Cortex of kidney (tissue), 1 donor: Measurements from ENCODE around the gene ZNF511.
"Not testable (repeated sequence)": the region's sequence is repeated elsewhere in the genome, so short reads cannot be mapped to it uniquely, and the experiment has no call there.

ENCODE experiments used
- DNase-seq: peaks from one replicate; lab custom pipeline; 2025; lab: John Stamatoyannopoulos, UW

Gene ZNF511, protein sequence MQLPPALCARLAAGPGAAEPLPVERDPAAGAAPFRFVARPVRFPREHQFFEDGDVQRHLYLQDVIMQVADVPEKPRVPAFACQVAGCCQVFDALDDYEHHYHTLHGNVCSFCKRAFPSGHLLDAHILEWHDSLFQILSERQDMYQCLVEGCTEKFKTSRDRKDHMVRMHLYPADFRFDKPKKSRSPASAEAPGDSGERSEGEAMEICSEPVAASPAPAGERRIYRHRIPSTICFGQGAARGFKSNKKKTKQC

DNA sequence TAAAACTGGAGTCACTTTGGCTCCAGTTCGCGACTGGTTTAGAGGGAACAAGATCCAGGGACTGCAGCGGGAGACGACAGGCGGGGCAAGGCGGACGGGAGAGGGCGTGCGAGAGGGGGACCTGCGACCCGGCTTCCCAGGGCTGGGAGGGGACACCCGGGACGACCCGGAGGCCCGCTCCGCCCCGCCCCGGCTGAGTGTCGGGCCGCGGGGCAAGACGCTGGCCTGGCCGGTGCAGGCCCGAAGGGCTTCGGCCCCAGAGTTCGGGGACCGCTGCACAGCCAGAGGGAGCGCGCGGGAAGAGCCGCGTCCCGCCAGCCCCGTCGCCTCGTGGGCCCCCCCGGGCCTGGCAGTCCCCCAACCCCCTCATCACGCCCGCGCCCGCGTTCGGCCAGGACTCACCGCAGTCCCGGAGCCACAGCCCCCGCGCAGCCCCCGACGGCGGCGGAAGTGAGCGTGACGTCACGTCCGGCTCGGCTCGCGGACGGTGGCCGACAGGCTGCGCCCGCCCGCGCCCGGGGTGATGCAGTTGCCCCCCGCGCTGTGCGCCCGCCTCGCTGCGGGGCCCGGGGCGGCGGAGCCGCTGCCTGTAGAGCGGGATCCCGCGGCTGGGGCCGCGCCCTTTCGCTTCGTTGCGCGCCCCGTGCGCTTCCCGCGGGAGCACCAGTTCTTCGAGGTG lies at the start of gene ZNF511, which contains the start of gene TUBGCP2:
ZNF511 (plus strand) TSS at position 494 of the 679 bp plus-strand sequence; CDS start at position 524, 30 bp downstream.
TUBGCP2 (minus strand) TSS at position 452 of the 679 bp plus-strand sequence. CDS start 5,931 bp downstream, outside the sequence.
- no peak for DNase-seq

DNA sequence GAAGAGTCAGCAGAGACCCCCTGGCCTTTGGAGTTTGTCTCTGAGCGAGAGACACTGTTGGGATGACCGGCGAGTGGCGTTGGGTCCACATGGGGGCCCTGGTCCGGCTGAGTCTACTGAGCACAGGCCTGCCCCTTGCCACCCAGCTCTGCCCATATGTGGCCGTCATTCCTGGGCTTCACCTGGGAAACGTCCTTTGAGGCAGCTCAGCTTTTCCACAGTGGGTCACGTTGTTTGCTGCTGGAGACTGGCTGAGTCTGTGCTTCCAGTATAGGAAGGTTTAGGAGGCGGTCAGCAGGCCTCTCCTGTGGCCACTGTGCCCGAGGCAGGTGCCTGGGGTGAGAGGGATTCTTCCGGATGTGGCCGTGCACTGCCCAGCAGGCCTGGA lies 49.1 kb upstream of the ZNF511 start:
- no peak for DNase-seq

DNA sequence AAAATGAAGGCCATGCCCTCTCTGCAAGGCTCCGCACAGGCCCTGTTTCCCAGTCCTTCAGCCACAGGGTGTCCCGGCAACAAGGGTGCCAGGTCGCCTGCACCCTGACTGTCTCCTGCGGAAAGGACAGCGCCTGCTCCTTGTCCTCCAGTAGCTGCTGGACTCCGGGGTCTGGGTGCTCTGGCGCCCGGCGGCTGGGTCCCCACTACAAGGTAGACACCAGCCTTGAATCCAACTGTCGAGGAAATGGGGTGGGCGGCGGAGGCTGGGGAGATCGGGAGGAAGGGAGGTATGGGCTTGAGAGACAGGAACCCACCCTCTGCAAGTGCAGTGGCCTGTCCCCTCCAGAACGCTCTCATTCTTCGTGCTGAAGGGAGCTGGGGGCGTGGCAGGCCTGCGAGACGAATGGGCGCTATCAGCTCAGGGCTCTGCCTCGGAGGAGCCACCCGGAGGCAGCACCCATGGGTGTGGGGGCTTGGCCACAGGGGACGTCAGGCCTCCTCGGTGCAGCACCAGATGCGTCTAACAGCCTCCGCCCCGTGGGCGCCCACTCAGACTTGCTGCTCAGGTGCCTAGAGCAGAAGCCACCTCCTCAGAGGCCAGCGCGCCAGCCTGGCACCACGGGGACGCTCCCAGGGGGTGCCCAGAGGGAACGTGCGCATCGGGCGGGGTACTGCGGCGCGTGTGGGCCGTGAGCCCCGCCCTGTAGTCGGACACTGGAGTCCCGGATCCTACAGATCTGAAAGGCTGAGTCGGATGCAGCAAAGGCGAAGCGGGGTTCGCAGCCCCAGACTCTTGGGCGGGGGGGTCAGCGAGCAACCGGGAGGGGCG lies 47.6 kb upstream of the ZNF511 start:
- DNase-seq, result no peak

DNA sequence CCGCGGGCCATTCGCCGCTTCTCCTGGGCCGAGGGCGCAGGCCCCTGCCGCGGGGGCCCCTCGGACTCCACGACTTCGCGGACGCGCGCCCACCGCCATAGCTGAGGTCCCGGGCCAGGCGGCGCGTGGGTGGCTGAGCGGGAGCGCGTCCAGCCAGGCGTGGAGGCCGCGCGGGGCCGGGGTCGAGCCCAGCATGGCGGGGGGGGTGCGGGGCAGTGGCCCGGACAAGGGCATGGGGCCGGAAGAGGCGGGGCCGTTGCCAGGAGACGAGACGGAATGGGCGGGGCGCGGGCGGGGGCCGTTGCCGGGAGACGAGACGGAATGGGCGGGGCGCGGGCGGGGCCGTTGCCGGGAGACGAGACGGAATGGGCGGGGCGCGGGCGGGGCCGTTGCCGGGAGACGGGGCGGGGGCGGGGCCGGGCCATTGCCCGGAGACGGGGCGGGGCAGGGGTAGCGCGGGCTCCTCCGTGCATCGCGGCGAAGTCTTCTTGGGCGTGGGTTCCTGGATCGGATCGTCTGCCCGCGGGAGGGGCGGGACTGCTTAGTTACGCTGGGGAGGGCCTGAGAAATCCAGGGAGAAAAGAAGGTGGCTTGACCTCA lies 46.9 kb upstream of the ZNF511 start:
- DNase-seq, result no peak

DNA sequence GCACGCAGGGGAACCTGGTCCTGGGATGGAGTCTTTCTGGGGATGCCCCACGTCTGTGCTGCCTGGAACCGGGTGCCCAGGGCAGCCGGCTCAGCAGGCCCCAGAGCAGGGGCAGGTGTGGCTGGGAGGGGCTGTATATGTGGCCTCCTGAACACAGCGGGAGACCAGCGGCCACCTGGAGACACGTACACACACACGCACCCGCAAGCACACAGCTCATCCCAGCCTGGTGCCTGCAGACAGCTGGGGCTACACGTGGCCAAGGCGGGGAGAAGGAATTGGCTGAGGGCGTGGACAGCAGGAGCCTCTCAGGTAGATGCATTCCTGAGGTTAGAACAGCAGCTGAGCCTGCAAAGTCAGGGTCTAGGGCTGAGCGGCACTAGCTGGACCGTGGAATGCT lies 46.0 kb upstream of the ZNF511 start:
- no peak for DNase-seq

DNA sequence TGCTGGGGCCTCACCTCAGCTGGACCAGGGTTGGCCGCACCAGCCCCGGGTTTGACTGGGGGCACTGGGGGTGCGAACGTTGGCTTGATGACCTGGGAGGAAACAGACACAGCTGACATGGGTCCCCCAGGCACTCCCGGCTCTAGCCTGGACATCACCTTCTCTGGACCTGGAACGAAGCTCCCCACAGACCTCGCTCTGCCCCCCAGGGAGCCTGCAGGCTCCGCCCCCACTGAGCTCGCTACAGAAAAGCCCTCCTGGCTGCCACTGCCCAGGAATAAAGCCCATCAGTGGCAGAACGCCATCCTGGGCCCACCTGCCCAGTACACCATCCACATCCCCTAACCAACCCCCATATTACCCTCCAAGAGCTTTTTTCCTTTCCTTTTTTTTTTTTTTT lies 45.0 kb upstream of the ZNF511 start:
- no peak for DNase-seq

DNA sequence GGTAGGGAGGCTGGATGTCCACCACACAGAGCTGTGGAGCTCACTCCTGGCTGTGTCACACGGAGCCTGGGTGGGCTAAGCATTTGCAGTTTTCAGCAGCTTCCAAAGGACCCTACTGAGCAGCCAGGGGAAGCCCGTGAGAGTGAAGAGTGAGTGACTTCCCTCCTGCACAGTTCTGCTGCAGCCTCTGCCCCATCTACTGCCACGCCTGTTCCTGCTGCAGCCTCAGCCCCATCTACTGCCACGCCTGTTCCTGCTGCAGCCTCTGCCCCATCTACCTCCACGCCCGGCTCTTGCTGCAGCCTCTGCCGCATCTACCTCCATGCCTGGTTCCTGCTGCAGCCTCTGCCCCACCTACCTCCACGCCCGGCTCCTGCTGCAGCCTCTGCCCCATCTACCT lies 44.3 kb upstream of the ZNF511 start:
- no peak for DNase-seq

DNA sequence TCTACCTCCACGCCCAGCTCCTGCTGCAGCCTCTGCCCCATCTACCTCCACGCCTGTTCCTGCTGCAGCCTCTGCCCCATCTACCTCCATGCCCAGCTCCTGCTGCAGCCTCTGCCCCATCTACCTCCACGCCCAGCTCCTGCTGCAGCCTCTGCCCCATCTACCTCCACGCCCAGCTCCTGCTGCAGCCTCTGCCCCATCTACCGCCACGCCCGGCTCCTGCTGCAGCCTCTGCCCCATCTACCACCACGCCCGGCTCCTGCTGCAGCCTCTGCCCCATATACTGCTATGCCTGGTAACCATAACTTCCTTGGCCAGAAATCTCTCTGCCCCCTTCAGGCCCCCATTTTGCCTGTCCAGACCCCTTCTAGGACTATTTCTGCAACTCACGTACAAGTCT lies 43.7 kb upstream of the ZNF511 start:
- DNase-seq, result not testable (repeated sequence)

DNA sequence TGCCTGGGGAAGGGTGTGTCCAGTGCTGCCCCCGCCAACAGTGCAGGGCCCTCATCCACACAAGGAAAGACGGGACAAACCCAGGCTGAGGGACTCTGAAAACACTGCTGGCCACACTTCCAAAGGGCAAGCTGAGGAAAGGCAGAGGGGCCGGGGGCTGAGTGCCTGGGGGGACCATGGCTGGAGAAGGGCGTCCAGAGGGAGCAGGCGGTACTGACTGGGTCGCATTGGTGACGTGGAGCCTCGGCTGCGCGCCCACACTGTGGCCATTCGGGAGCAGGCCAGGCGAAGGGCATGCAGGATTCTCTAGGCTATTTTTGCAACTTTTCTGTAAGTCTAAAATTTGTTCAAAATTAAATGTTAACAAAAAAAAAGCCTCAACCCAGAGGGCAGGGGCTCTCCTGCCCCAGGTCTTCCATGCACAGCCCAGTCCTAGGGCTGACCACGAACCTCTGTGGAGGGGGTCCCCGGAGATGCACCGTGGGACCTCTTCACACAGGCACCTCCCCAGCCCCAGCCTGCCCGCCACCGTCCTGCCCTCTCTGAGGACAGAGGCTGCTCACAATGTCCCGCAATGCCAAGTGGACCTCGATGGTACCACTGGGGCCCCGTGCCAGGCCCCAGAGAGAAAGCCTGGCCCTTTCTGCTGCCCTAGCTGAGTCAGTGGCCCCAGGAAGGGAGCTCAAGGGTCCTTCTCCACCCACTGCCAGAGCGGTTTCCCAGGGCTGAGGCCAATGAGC lies 42.5 kb upstream of the ZNF511 start:
- DNase-seq, result no peak

DNA sequence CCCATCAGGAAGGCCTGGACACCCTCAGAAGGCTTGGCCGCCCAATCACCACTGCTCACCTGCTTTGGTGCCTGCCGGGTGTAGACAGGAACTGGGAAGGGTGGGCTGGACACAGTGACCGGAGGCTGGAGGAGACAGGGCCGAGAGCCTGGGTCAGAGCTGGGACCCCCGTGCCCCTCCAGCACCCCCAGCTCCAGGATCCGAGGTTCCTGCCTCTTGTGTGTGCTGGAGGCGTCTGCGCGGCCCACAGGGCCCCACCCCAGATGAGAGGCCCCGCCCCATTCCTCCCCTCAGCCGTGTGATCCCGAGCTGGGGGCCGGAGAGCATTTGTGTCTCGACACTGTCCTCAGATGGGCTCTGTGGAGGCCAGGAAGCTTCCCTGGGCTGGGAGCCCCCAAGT lies 41.4 kb upstream of the ZNF511 start:
- no peak for DNase-seq

DNA sequence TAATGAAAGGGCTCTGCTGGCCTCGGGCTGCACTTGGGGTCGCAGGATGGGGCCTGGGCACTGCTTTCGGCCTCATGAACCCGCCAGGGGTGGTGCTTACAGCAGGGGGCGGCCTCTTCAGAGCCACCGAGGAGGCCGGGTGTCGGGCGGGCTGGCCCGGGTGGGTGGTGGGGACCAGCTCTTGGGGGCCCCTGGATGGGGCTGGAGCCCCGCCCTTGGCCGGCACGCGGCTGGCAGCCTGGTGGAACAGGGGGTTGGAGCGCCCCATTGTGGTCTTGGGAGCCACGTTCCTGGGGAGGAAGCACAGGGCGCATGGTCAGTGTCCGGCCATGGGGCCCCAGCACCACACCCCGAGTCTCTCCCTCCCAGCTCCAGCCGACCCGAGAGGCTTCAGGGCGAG lies 40.9 kb upstream of the ZNF511 start:
- DNase-seq, result no peak

DNA sequence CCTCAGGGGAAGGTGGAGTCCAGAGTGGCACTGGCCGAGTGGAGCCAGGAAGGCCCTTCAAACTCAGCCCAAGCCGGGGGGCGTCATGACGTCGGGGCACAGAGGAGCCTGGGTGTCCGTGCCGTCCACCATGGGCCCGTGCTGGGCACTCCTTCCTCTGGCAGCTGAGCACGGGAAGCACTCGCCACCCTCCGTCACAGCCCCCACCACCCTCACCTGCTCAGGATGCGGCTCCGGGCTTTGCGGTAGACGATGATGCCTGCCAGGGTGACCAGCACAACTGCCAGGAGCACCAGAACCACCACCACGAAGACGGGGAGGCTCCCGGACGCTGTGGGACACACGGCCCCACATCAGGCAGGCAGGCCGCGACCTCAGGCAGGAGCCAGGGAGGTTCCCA lies 40.2 kb upstream of the ZNF511 start:
- no peak for DNase-seq

DNA sequence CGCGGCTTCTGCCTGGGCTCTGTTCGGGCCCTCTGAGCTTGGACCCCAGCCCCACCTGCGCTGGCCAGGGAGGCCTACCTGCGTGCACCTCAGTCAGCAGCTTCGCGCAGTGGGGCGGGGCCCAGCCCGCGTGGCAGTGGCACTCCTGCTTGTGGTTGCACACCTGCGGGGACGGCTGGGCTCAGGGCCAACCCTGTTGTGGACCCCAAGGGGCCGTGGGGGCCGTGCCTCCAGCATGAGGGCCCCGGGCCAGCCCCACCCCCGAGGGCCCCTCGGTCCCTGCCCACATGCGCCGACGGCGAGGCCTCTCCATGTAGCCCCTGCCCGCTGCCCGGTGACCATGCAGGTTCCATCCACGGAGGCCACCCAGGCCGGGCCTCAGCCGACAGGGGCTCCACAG lies 39.3 kb upstream of the ZNF511 start:
- no peak for DNase-seq

DNA sequence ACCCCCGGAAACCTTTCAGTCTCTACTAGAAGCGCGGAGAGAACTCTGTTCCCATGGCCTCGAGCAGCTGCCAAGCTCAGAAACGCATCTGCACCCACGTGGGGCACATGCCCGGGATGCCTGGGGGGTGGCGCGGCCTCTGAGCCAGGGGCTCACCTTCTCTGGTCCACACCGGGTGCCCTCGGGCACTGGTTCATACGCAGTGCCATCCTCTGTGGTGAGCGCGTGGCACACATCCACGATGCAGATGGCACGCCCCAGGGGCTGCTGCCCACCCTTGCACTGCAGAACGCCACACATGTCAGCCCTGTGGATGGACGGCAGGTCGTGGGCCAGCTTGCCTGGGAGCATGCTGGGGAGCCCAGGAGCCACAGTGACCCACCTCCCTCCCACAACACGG lies 38.5 kb upstream of the ZNF511 start:
- DNase-seq, result no peak

DNA sequence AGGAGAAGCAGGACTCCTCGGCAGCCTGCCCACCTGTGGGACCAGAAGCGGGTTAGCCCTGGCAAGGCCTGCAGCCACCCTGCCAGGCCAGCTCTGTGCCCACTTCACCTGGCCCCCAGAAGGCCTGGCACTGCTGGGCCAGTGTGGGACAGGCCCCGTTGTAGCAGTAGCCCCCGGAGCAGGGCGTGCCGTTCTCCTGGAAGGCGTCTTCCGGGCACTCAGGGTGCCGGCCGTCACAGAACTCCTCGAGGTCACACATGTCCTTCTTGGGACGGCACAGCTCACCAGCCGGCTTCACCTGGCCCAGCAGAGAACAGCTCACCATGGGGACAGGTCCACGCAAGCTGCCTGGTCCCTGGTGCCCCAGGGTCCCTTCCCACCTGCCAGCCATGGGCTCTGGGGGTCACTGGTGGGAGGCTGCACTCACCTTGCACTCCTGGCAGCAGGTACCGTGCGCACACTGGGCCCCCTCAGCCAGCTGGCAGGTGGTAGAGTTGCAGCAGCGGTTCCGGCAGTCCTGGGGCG lies 37.9 kb upstream of the ZNF511 start:
- no peak for DNase-seq

DNA sequence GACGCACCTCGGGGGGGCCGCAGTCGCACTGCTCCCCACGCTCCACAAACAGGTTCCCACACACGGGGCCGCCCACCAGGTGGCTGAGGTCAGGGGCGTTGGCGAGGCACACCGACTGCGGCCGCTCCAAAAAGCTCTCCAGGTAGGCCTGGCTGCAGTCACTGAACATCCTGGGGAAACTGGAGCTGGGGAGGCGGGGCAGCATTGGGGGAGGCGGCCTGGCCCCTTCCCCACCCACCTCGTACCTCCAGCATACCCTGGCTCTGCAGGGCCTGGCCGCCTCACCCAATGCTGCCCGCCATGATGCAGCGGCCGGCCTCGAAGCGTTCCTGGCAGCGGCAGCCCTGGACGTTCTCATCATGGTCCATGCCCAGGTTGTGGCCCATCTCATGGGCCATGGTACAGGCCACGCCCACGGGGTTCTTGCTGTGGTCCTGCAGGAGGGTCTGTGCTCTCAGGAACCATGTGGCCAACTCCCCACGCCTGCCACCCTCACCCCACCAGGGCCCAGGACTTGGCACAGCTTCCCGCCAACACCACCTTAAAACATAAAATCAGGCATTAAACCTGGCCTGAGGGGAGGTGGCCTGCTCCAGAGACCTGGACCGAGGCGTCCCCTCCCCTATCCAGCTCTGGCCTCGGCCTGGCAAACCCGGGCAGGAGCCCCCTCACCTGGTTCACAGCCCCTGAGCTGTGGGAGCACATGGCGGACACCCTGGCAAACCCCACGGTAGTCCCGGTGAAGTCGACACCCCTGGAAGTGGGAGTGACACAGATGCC lies 37.0 kb upstream of the ZNF511 start:
- no peak for DNase-seq

DNA sequence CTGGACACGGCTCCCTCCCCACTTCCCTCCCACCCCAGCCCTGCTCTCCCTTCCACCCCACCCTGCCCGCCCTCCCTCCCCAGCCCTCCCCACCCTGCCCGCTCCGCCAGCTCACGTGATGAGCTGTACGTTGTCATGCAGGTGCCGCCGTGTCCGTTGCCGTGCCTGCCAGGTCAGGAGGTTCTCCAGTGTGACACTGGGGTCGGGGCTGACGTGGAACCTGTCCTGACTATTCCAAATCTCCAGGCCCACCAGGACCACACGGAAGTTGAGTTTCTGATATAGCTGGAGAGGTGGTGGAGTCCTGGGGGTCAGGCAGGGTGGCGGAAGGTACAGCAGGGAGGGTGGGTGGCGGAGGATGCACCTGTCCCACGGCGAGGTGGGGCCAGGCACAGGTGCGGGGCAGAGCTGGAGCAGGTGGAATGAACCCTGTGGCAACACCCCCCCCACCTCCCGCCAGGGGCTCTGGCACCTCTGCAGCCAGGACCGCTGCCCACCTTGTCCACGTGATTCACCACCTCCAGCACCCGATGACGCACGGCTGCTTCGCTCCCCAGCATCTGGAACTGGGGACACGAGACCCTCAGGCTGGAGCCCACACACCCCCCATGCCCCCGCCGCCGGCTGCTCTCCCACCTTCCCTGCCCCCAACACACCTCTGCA lies 36.3 kb upstream of the ZNF511 start:
- DNase-seq, result no peak

DNA sequence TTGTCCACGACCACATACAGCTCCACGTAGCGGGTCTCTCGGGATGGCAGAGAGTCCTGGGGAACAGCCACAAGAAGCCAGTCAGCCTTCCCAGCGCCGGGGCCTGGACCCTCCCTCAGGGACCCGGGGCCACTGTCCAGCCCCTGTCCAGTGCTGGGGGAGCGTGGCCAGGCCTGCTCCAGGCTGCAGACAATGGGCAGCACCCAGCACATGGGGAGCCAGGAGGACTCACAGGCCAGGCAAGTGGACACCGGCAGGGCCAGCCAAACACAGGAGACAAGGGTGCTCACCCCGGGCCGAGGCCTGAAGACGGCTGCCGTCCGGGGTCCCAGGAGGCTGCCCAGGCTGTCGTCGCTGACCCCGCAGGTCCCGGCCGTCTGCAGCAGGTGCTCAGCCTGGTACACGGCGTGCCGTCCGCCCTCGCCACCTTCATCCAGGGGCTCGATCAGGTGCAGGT lies 35.7 kb upstream of the ZNF511 start:
- no peak for DNase-seq

DNA sequence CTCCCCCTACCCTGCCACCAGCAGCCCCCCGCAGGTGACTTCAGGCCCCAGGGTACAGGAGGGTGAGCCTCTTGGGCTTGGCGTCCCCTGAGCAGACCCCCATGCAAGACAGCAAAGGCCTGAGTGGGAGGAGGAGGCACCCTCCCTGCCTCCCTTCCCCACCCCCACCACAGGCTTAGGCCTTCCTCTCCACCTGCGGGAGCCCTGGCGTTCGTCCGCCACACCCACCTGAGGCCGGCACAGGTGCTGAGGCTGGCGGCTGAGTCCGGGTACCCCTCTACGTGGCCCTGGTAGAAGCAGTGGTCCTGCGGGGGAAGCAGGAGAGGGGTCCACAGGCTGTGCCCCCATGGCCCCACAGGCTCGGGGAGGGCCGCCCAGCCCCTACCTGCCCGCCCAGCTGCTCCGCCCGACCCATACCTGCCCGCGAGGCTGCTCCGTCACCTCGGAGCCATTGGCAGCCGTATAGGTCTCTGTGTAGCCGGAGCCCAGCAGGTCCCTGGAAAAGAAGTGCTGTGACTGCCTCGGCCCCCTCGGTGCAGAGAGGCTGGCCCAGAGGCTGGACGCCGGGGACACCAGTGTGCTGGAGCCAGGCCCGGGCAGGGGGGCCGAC lies 35.1 kb upstream of the ZNF511 start:
- DNase-seq, result no peak
